NT2/D1 (cell line): ENCODE measurements around the gene PRKG1.

Experiments used
- DNase-seq: peaks from one replicate; pipeline ENCODE4 v3.0.0-alpha.2; 2011; ENCODE audit warnings: low read depth, low spot score
- H3K27me3 ChIP-seq: 2 replicates; pipeline ENCODE4 v1.6.0; 2011; ENCODE audit warnings: mild to moderate bottlenecking; ENCODE audit not compliant: insufficient read length, insufficient read depth
- H3K36me3 ChIP-seq: 2 replicates; pipeline ENCODE4 v1.6.1; 2011; ENCODE audit warnings: mild to moderate bottlenecking, low read length, mixed read lengths; ENCODE audit not compliant: insufficient read depth, insufficient read length
- H3K4me1 ChIP-seq: 2 replicates; pipeline ENCODE4 v1.5.1; 2011; ENCODE audit not compliant: insufficient read depth, insufficient read length
- H3K4me3 ChIP-seq: 2 replicates; pipeline ENCODE4 v1.5.1; 2011; ENCODE audit warnings: low read depth; ENCODE audit not compliant: insufficient read length
- H3K9ac ChIP-seq: 2 replicates; pipeline ENCODE4 v1.6.0; 2011; ENCODE audit warnings: low read depth; ENCODE audit not compliant: insufficient read length
- H3K9me3 ChIP-seq: 2 replicates; pipeline ENCODE4 v1.5.1; 2011; ENCODE audit warnings: mild to moderate bottlenecking, low read length; ENCODE audit not compliant: insufficient read depth
- SUZ12 ChIP-seq: IDR thresholded peaks from 2 replicates; pipeline ENCODE4 v1.6.1; 2011; ENCODE audit not compliant: insufficient read length, insufficient read depth; ENCODE audit errors: extremely low read depth
- YY1 ChIP-seq: IDR thresholded peaks from 2 replicates; pipeline ENCODE4 v1.6.1; 2011; ENCODE audit not compliant: insufficient read length, insufficient read depth
- ZNF274 ChIP-seq: IDR thresholded peaks from 2 replicates; pipeline ENCODE4 v1.6.1; 2011; ENCODE audit warnings: mild to moderate bottlenecking, low read depth, low read length

Gene PRKG1

GRCh38 chr10:51230887-51231585, 156.7 kb downstream of the PRKG1 start:
- TF ChIP-seq SUZ12 (no peak), ZNF274 (no peak), YY1 (no peak)
- H3K27me3 ChIP-seq = no peaks in the 10 kb centered on the region
- no peaks in the 10 kb centered on the region for H3K9me3 ChIP-seq
- no peak overlapping the region for H3K4me3 ChIP-seq
- no peak for DNase-seq
- no peak overlapping the region for H3K9ac ChIP-seq
- no peaks in the 10 kb centered on the region for H3K4me1 ChIP-seq
- H3K36me3 ChIP-seq = no peaks in the 10 kb centered on the region

DNA sequence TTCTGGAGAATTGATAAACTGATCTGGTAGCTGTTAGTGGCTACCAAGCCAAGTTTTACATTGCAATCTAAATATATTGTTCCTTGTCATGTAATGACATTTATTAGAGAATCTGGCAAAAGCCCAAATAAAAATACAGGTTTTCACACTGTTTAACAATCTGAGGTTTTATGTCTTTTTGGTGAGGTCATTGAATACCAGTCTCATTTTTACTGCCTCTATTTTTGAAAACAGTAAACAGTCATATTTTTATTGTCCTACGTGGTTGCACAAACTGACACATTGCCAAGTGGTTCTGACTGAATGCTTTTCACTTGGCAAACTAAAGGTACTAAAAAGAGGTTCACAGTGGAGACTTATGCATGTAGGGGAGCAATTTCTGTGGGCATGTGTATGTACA, 157.5 kb downstream of the PRKG1 start:
- no peaks in the 10 kb centered on the region for H3K27me3 ChIP-seq
- no peak overlapping the region for H3K9ac ChIP-seq
- no peak overlapping the region for H3K4me3 ChIP-seq
- H3K36me3 ChIP-seq = no peaks in the 10 kb centered on the region
- no peaks in the 10 kb centered on the region for H3K9me3 ChIP-seq
- TF ChIP-seq YY1 (no peak), ZNF274 (no peak), SUZ12 (no peak)
- no peaks in the 10 kb centered on the region for H3K4me1 ChIP-seq
- no peak for DNase-seq

- TF ChIP-seq ZNF274 = no peak
- no peak for TF ChIP-seq YY1
- TF ChIP-seq SUZ12 = no peak
- Histone ChIP-seq H3K4me1 (no peaks in the 10 kb centered on the region), H3K4me3 (no peak overlapping the region), H3K36me3 (no peaks in the 10 kb centered on the region), H3K9ac (no peak overlapping the region), H3K27me3 (no peaks in the 10 kb centered on the region), H3K9me3 (no peaks in the 10 kb centered on the region)
- DNase-seq = no peak
Observed at GRCh38 chr10:51233337-51234100, 159.2 kb downstream of the PRKG1 start.

DNA sequence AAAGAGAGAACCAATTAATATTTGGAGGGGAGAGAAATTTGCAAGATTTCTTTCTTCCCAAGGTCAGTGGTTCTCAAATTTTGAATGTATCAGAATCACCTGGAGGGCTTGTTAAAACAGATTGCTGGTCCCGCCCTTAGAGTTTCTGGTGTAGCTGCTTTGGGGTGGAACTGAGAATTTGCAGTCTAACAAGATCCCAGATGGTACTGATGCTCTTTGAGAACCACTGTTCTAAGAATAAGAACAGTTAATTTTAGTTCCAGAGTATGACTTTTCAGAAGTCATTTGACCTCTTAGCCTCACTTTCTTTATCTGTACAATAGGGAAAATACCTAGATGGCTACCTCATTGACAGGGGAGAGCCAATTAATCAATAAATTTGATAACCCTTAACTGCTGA, 161.6 kb downstream of the PRKG1 start:
- Histone ChIP-seq H3K4me3 (no peak overlapping the region), H3K4me1 (no peaks in the 10 kb centered on the region), H3K9ac (no peak overlapping the region), H3K9me3 (no peaks in the 10 kb centered on the region), H3K27me3 (no peaks in the 10 kb centered on the region), H3K36me3 (no peaks in the 10 kb centered on the region)
- no peak for DNase-seq
- no peak for TF ChIP-seq ZNF274
- no peak for TF ChIP-seq YY1
- TF ChIP-seq SUZ12 = no peak

GRCh38 chr10:51239006-51239405, 164.7 kb downstream of the PRKG1 start:
- Histone ChIP-seq H3K4me3 (no peak overlapping the region), H3K9me3 (no peaks in the 10 kb centered on the region), H3K9ac (no peak overlapping the region), H3K36me3 (no peaks in the 10 kb centered on the region), H3K4me1 (no peaks in the 10 kb centered on the region), H3K27me3 (no peaks in the 10 kb centered on the region)
- DNase-seq = no peak
- TF ChIP-seq SUZ12 = no peak
- TF ChIP-seq ZNF274 = no peak
- TF ChIP-seq YY1 = no peak

- no peaks in the 10 kb centered on the region for H3K36me3 ChIP-seq
Observed at GRCh38 chr10:51241461-51241860, 167.2 kb downstream of the PRKG1 start.

DNA sequence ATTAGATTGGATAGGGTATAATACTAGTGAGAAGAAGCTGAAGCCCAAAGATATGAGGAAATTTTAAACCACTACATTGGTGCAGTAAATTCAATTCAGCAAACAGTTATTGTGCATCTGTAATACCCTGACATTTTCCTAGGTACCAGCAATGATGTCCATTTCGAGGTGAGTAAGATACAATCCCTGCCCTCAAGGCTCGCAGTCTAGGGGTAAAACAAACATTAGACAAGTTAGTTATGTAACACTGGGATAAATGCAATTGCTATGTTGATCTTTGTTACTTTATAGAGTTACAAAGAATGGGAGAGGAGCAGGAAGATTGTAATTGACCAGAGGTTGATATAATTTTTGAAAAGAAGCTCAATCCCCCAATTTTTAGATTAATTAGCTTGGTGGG, 168.1 kb downstream of the PRKG1 start:
- Histone ChIP-seq H3K4me1 (no peaks in the 10 kb centered on the region), H3K9me3 (no peaks in the 10 kb centered on the region), H3K36me3 (no peaks in the 10 kb centered on the region), H3K4me3 (no peak overlapping the region), H3K27me3 (no peaks in the 10 kb centered on the region), H3K9ac (no peak overlapping the region)
- no peak for TF ChIP-seq ZNF274
- TF ChIP-seq YY1 = no peak
- no peak for TF ChIP-seq SUZ12
- DNase-seq = no peak

More at GRCh38 chr10:51241461-51241860, 167.2 kb downstream of the PRKG1 start:
- Histone ChIP-seq H3K4me1 (no peaks in the 10 kb centered on the region), H3K9ac (no peak overlapping the region), H3K4me3 (no peak overlapping the region), H3K27me3 (no peaks in the 10 kb centered on the region), H3K9me3 (no peaks in the 10 kb centered on the region)
- no peak for TF ChIP-seq ZNF274
- no peak for TF ChIP-seq YY1
- no peak for TF ChIP-seq SUZ12
- DNase-seq = no peak
